HEK293T (cell line): Measurements from ENCODE around the gene FLT3.

Experiments
- CTBP1 ChIP-seq: fragments of 450-650 bp; IDR thresholded peaks from 2 replicates; pipeline ENCODE4 v1.6.1; 2016; ENCODE audit warnings: borderline replicate concordance
- ELF4 ChIP-seq: fragments of 450-650 bp; IDR thresholded peaks from 2 replicates; pipeline ENCODE4 v1.6.1; 2017; ENCODE audit warnings: antibody characterized with exemption
- FOXA1 ChIP-seq: fragments of 450-650 bp; IDR thresholded peaks from 2 replicates; pipeline ENCODE4 v1.6.1; 2016; ENCODE audit warnings: mild to moderate bottlenecking
- FOXM1 ChIP-seq: fragments of 450-650 bp; IDR thresholded peaks from 2 replicates; pipeline ENCODE4 v1.6.1; 2017; ENCODE audit warnings: mild to moderate bottlenecking, borderline replicate concordance
- HDGF ChIP-seq: fragments of 450-650 bp; IDR thresholded peaks from 2 replicates; pipeline ENCODE4 v1.6.1; 2017; ENCODE audit warnings: antibody characterized with exemption, borderline replicate concordance

- TF ChIP-seq CTBP1 (no peak), FOXM1 (no peak), HDGF (no peak), FOXA1 (no peak), ELF4 (no peak)
These were observed 130.5 kb downstream of the FLT3 start for GRCh38 chr13:27969866-27970229.
